ENCODE data around the gene PSORS1C2.

DNA sequence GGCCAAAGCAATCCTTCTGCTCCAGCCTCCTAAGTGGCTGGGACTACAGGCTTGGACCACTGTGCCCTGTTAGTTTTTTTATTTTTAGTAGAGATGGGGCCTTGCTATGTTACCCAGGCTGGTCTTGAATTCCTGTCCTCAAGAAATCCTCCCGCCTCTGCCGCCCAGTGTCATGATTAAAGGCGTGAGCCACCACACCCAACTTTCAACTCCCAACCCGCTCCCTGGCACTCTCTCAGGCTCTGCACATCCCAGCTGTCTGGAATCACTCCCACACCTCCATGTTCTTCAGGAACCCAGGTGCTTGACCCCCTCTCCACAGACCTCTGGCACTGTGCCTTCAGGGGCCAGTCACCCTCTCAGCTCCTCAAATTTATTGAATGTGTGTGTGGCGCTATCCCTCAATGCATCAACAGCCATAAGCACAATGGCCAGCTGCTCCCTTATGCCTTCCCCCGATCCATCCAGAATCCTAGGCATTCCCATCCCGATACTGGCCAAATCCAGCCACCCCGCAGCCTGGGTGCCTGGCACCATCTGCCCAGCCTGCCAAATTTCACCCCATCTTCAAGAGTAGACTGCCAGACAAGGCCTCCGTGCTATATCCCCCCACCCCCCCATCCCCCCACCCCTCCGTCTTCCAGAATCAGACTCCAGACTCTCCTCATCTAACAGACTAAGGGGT is 32.3 kb upstream of the PSORS1C2 start:
- TF ChIP-seq, protein P1, sequence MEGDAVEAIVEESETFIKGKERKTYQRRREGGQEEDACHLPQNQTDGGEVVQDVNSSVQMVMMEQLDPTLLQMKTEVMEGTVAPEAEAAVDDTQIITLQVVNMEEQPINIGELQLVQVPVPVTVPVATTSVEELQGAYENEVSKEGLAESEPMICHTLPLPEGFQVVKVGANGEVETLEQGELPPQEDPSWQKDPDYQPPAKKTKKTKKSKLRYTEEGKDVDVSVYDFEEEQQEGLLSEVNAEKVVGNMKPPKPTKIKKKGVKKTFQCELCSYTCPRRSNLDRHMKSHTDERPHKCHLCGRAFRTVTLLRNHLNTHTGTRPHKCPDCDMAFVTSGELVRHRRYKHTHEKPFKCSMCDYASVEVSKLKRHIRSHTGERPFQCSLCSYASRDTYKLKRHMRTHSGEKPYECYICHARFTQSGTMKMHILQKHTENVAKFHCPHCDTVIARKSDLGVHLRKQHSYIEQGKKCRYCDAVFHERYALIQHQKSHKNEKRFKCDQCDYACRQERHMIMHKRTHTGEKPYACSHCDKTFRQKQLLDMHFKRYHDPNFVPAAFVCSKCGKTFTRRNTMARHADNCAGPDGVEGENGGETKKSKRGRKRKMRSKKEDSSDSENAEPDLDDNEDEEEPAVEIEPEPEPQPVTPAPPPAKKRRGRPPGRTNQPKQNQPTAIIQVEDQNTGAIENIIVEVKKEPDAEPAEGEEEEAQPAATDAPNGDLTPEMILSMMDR (IDR thresholded peaks at IDR 0.05): no peak
- TF ChIP-seq POLR2A (IDR thresholded peaks at IDR 0.05): no peak
